Hepatocyte (in vitro differentiated cells): ENCODE results near the gene CEP89.

Experiments
- EZH2 ChIP-seq: fragments of 200-600 bp; sonication (generic); IDR thresholded peaks from 2 replicates; pipeline ENCODE4 v1.6.1; 2016; ENCODE audit warnings: antibody characterized with exemption, mild to moderate bottlenecking, borderline replicate concordance
- EZH2phosphoT487 ChIP-seq: fragments of 200-600 bp; sonication (generic); IDR thresholded peaks from one replicate; pipeline ENCODE4 v1.6.1; 2018; ENCODE audit warnings: antibody characterized with exemption, mild to moderate bottlenecking, low read depth, moderate library complexity; ENCODE audit not compliant: unreplicated experiment, severe bottlenecking
- TF ChIP-seq, protein P1 (sequence below): fragments of 200-600 bp; sonication (generic); IDR thresholded peaks from 2 replicates; pipeline ENCODE4 v1.5.1; 2016; ENCODE audit warnings: antibody characterized with exemption, mild to moderate bottlenecking; ENCODE audit not compliant: poor library complexity

DNA sequence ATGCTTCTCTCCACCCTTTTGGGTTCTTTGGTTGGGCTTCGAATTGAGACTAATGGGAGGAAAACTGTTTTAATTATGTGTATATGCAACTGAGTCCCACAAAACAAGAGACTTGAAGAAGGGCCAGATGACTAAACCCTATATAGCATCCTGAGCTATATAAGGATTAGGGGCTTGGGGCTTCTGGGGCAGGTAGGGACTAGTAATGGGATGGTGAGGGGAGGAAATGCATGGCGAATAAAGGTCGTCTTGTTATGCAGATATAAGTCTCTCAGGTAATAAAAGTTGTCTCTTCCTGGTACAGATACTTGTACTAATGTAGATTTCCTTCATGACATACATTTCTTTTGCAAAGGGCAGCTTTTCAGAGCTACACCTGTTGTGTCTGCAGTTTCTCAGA lies 99.4 kb downstream of the CEP89 start:
- TF ChIP-seq, protein P1, sequence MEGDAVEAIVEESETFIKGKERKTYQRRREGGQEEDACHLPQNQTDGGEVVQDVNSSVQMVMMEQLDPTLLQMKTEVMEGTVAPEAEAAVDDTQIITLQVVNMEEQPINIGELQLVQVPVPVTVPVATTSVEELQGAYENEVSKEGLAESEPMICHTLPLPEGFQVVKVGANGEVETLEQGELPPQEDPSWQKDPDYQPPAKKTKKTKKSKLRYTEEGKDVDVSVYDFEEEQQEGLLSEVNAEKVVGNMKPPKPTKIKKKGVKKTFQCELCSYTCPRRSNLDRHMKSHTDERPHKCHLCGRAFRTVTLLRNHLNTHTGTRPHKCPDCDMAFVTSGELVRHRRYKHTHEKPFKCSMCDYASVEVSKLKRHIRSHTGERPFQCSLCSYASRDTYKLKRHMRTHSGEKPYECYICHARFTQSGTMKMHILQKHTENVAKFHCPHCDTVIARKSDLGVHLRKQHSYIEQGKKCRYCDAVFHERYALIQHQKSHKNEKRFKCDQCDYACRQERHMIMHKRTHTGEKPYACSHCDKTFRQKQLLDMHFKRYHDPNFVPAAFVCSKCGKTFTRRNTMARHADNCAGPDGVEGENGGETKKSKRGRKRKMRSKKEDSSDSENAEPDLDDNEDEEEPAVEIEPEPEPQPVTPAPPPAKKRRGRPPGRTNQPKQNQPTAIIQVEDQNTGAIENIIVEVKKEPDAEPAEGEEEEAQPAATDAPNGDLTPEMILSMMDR: no peak
- TF ChIP-seq EZH2phosphoT487 (no peak), EZH2 (no peak)
